ENCODE results near the gene TOPAZ1.
"Not testable (repeated sequence)": the region's sequence is repeated elsewhere in the genome, so short reads cannot be mapped to it uniquely, and the experiment has no call there.

The TOPAZ1 gene

GRCh38 chr3:44337248-44337785 is 95.6 kb downstream of the TOPAZ1 start:
- DNase-seq, result no peak

- DNase-seq, result peak; percentile 99
These were observed 96.5 kb downstream of the TOPAZ1 start, which contains the start of gene TCAIM for GRCh38 chr3:44338010-44338827. TSS of gene TCAIM (plus strand) at chr3:44338766. CDS start at chr3:44354783, 16,017 bp downstream.

GRCh38 chr3:44338828-44339127 is 97.1 kb downstream of the TOPAZ1 start:
- no peak for DNase-seq

GRCh38 chr3:44339181-44340057 is 97.7 kb downstream of the TOPAZ1 start:
- DNase-seq, result no peak

- no peak for DNase-seq
These were observed 98.3 kb downstream of the TOPAZ1 start for GRCh38 chr3:44340058-44340395.

GRCh38 chr3:44342176-44342790 is 100.6 kb downstream of the TOPAZ1 start:
- no peak for DNase-seq

DNA sequence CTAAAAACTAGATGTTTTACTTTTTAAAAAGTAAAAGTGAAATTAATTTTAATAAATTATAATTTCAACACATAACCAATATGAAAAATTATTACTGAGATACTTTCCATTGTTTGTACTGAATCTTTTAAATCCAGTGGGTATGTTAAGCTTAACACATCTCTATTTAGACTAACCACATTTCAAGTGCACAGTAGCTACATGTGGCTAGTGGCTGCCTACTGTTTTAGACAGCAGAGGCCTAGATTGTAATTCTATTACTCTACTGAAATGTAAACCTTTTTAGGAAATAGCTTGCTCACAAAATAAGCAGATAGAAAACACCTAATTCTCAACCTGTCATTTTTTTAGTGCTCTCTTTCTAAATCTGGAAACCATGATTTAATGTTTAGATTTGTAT is 101.7 kb downstream of the TOPAZ1 start:
- no peak for DNase-seq

DNA sequence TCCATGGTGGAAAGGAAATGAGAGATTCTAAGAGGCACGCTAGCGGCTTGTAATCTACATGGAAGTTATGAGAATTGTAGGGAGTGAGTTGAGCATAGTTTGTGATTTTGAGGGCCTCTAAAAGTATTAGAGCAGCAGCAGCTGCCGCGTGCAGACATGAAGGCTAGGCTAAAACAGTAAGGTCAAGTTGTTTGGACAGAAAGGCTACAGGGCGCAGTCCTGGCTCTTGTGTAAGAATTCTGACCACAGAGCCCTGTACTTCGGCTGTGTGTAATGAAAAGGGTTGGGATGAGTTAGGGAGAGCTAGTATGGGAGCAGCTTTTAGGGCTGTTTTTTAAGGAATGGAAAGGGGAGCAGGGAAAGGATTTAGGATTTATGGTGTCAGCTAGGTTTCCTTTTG is 104.9 kb downstream of the TOPAZ1 start:
- not testable (repeated sequence) for DNase-seq

DNA sequence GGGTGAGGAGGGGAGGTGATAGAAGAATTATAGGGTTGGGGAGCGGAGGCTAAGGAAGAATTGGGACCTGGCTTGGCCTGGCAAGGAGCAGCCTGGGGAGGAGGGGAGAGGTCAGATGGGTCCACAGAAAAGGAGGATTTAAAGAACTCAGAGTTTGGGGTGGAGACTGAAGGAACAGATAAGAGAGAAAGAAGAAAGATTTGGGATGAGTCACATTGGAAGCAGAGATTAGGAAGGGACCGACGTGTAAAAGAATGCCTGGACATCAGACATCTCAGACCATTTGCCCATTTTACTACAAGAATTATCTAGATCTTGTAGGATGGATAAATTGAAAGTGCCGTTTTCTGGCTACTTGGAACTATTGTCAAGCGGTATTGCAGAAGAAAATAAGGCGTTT is 107.3 kb downstream of the TOPAZ1 start:
- DNase-seq, result no peak

DNA sequence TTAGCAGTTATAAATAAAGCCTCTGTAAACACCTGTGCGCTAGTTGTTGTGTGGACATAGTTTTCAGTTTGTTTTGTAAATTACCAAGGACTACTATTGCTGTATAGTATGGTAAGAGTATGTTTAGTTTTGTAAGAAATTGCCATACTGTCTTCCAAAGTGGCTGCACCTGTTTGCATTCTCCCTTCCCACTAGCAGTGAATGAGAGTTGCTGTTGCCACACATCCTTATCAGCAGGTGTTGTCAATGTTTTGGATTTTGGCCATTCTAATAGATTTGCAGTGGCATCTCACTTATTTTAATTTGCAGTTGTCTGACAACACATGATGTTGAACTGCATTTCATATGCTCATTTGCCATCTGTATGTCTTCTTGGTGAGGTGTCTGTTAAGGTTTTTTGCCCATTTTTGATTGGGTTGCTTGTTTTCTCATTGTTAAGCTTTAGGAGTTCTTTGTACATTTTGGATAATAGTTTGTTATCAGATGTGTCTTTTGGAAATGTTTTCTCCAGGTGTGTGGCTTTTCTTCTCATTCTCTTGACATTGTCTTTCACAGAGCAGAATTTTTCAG is 111.8 kb downstream of the TOPAZ1 start:
- no peak for DNase-seq

DNA sequence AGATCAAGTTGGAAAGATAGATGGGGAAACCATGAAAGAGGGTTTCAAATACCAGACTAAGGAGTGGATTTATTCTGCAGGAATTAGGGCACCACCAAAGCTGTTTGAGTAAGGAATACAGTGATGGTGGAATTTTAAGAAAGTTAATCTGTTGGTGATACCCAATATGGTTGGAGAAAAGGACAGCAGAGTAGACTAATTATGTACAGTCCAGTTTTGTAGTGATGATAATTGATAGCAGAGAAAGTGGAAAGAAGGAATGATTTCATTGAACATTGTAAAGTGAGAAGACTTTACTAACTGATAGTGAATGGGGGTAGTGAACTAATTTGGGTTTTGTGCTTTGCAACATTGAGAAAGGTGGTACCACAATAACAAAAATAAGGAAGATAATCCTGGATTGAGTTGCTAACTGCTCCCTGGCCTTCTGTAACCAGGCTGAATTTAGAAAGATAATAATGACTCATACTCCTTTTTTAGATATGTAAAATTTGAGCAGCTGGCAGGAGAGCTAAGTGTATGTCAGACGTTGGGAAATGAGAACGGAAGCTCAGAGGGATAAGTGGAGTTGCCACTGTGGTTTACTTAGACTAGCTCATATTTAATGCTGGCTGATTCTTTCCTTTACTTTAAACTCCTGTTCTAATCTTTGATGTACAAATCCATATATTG is 113.8 kb downstream of the TOPAZ1 start:
- DNase-seq, result no peak

- DNase-seq, result no peak
These were observed 117.6 kb downstream of the TOPAZ1 start for GRCh38 chr3:44359146-44359751.

GRCh38 chr3:44363591-44363990 is 121.9 kb downstream of the TOPAZ1 start:
- no peak for DNase-seq

DNA sequence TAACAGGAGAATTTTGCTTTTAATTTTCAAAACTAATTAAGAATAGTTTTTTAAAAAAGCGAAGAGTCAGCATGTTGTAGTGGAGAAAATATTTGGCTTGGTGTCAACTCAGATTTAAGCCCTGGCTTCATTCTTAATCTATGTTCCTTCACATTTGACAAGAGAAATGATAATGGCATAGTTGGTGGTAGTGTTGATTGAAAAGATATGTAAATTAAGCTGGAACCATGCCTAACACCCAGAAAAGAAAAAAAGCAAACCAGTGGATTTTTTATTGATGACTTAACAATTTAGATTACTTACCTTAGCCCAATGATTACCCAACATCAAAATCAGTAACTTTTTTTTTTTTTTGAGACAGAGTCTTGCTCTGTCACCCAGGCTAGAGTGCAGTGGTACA is 124.3 kb downstream of the TOPAZ1 start:
- DNase-seq, result no peak

DNA sequence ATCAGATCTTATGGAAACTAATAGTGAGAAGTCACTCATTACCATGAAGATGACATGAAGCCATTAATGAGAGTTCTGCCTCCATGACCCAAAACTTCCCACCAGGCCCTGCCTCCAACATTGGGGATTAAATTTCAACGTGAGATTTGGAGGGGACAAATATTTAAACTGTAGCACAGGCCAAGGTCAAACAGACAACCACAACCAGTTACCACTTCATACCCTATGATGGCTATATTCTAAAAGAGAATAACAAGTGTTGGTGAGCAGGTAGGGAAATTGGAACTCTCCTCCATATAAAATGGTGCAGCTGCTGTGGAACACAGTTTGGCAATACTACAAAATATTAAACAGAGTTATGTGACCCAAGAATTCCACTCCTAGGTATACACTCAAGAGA is 133.8 kb downstream of the TOPAZ1 start:
- no peak for DNase-seq
